ENCODE data around the gene TMEM14C.
"Not testable (repeated sequence)": the region's sequence is repeated elsewhere in the genome, so short reads cannot be mapped to it uniquely, and the experiment has no call there.

The TMEM14C gene

DNA sequence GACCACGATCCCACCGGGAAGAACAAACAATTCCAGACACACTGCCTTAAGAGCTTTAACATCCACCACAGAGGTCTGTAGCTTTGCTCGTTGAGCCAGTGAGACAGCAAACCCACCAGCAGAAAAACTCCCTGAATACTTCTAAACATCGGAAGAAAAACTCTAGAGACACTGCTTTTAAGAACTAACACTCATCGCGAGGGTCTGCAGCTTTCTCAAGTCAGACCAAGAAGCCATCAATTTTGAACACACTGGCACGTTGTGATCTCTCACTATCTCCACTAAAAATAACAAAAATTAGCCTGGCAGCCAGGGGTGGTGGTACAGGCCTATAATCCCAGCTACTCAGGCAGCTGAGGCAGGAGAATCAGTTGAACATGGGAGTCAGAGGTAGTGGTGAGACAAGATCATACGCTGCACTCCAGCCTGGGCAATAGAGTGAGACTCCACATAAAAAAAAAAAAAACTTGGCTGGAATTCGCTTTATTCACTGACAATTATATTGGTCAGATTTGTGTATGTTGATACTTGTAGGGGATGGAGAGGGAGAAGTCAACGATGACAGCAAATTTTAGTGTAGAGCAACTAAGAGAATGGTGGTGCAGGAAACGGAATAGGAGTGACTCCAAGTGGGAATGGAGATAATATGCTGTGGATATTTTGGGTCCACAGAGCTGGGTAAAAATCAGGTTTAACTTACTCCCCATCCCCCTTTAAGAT, 860 bp upstream of the TMEM14C start:
- no peak for DNase-seq

- DNase-seq = no peak
These were observed 375 bp upstream of the TMEM14C start for GRCh38 chr6:10722570-10722819.

DNA sequence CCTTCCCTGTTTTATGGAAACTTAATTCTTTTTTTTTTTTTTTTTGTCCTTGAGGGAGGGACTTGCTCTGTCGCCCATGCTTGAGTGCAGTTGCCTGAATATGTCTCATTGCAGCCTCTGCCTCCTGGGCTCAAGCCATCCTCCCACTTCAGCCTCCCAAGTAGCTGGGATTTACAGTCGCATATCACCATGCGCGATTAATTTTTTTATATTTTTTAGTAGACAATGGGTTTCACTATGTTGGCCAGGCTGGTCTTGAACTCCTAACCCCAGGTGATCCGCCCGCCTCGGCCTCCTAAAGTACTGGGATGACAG, 654 bp downstream of the TMEM14C start:
- DNase-seq = no peak

DNA sequence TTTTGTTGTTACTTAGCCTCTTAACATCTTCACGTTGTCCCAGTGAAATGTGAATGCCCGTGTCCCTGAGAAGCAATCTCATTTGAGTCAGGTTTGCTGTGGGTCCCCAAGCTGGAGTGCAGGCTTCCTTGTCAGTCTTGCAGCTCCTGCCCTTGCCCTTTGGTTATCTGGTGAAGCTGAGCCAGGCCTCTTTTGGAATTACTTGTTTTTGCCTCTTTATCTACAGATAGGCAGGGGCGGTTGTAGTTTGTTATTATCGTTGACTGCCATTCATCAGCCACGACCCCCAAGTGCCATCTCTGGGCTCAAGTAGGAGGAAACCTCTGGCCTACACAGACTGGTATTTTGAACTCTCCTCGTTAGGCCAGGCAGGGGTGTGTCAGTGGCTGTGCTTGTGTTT, 2.2 kb downstream of the TMEM14C start:
- DNase-seq = no peak

- no peak for DNase-seq
These were observed 2.8 kb downstream of the TMEM14C start for GRCh38 chr6:10725716-10726115.

- no peak for DNase-seq
These were observed 7.4 kb downstream of the TMEM14C start for GRCh38 chr6:10730254-10730653.

- no peak for DNase-seq
These were observed 10.4 kb downstream of the TMEM14C start for GRCh38 chr6:10733151-10733715.

GRCh38 chr6:10733863-10734262, 11.0 kb downstream of the TMEM14C start:
- no peak for DNase-seq

DNA sequence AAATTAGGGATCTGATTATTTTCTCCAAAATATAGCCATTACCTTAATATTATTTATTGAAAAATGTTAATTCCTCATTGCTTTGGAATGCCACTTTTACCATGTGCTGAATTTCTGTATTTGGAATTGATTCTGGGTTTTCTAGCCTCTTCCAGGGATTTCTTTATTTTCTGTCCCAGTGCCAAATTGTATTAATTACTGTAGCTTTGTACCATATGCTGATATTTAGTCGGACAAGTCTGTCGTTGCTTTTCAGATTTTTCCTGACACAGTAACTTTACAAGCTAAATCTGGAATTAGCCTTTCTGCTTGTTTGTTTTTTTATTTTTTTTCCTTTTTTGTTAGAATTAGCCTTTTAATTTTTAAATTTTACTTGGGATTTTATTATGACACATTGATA, 13.9 kb downstream of the TMEM14C start:
- DNase-seq = no peak

DNA sequence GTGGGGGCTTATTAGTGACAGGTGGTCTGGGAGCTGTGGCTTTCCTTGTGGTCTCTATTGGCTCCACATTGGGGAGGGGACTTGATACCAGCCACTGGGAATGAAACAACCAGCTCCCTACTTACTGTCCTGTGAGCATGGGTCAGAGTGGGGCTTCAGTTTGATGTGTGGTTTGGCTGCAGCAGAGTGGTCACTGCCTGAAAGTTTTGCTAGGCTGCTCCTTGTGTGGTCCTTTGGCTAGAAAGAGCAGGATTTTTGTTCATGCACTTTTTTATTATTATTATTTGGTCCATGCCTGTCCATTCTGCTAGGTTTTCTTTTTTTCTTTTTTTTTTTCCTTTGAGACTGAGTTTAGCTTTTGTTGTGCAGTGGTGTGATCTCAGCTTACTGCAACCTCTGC, 17.2 kb downstream of the TMEM14C start:
- DNase-seq = no peak

DNA sequence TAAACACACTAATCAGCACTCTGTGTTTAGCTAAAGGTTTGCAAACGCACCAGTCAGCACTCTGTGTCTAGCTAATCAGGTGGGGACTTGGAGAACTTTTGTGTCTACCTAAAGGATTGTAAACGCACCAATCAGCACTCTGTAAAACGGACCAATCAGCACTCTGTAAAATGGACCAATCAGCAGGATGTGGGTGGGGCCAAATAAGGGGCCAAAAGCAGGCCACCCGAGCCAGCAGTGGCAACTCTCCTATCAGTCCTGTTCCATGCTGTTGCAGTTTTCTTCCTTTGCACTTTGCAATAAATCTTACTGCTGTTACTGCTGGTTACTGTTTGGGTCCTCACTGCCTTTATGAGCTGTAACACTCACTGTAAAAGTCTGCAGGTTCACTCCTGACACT, 18.8 kb downstream of the TMEM14C start:
- DNase-seq = not testable (repeated sequence)

DNA sequence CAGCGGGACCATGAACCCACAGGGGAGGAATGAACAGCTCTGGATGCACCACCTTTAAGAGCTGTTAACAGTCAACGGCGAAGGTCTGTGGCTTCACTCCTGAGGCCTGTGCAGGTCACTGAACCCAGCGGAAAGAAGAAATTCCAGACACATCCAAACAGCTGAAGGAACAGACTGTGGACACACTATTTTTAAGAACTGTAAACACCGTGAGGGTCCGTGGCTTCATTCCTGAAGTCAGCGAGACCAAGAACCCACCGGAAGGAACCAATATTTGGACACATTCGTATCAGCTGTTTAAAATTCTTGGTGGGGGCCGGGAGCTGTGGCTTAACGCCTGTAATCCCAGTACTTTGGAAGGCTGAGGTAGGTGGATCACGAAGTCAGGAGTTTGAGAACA, 19.4 kb downstream of the TMEM14C start:
- DNase-seq = no peak

DNA sequence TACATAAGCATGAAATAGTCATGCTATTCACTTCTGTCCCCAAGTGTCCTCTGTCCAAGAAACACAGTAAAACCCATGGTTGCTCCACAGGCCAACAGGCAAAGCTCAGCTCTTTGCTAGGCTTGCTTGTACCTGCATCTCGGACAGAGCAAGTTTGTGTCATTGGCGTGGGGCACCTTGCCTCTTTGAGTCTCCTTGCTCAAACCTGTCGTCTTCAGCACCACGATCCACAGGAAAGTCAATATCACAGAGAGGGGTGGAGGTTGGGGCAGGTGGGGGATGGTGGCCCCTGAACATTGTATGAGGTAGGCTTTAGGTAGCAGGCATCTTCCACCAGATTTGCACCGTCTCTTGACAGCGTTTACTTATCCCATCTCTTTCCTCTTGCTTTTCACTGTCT, 20.6 kb downstream of the TMEM14C start:
- DNase-seq = no peak

GRCh38 chr6:10745116-10745515, 22.2 kb downstream of the TMEM14C start:
- no peak for DNase-seq

GRCh38 chr6:10746915-10747250, 24.0 kb downstream of the TMEM14C start:
- no peak for DNase-seq

- peak; percentile 97 for DNase-seq
These were observed 24.5 kb downstream of the TMEM14C start, which contains the start of gene TMEM14B for GRCh38 chr6:10747251-10747972. TMEM14B (plus strand) TSS chr6:10747805; CDS start chr6:10749246, 1,441 bp downstream.

- DNase-seq = no peak
These were observed 26.9 kb downstream of the TMEM14C start for GRCh38 chr6:10749734-10750133.

DNA sequence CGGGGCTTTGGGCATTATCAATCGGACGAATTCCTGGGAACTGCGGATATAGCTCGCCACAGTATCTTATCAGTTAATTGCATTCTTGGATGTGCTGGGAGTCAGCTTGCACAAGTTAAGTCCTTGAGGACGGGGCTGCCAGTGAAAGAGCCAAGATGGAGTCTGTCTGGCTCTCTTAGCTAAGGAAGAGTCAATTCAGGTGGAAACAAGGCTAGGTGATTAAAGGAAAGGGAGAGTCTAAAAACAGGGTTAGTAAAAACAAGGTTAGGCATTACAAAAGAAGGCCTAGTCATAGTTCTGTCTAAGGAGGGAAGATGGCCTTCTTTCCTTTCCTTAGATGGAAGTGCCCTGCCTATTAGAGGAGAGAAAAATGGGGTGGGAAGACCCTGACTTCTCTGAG, 27.7 kb downstream of the TMEM14C start:
- not testable (repeated sequence) for DNase-seq

- not testable (repeated sequence) for DNase-seq
These were observed 28.9 kb downstream of the TMEM14C start for GRCh38 chr6:10751757-10752156.

- DNase-seq = no peak
These were observed 33.2 kb downstream of the TMEM14C start for GRCh38 chr6:10756085-10756484.

GRCh38 chr6:10759312-10759839, 36.5 kb downstream of the TMEM14C start:
- DNase-seq = no peak

- no peak for DNase-seq
These were observed 37.0 kb downstream of the TMEM14C start for GRCh38 chr6:10759884-10760329.

GRCh38 chr6:10763006-10763405, 40.1 kb downstream of the TMEM14C start:
- no peak for DNase-seq

DNA sequence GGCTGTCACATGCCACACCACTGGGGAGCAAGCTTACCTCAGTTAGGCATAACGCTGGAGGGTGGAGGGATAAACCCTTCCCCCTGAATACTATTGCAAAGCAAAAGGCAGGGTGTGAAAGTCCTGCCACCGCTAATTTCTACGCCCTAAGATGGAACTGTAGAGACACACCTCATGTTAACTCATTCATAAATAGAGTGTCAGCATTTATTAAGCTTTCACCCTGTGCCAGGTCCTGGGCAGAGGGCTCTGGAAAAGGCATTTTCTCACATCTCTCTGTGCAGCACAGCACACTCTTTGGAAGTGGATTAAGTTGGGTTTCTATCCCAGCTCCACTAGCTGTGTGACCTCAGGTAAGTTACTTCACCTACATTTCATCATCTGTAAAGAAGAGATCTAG, 46.5 kb downstream of the TMEM14C start:
- DNase-seq = no peak
